SU-DHL-6 (cell line): Measurements from ENCODE around the gene TBPL2.
"Not testable (repeated sequence)": the region's sequence is repeated elsewhere in the genome, so short reads cannot be mapped to it uniquely, and the experiment has no call there.

Source experiments
- H2AFZ ChIP-seq: fragments of 200-600 bp; sonication (generic); 2 replicates; pipeline ENCODE4 v1.6.1; 2014; ENCODE audit warnings: low read depth, mild to moderate bottlenecking, moderate library complexity, mixed read lengths, antibody characterized with exemption, low read length; ENCODE audit not compliant: severe bottlenecking
- H3F3A ChIP-seq: fragments of 200-600 bp; shearing (Covaris generic); 2 replicates; pipeline ENCODE4 v1.6.0; 2016; ENCODE audit warnings: antibody characterized with exemption, mild to moderate bottlenecking; ENCODE audit not compliant: insufficient read depth
- H3K27ac ChIP-seq: fragments of 200-600 bp; sonication (generic); 2 replicates; pipeline ENCODE4 v1.5.1; 2016; ENCODE audit warnings: low read depth, mild to moderate bottlenecking, low read length, moderate library complexity, mixed read lengths
- H3K27me3 ChIP-seq: fragments of 200-600 bp; sonication (generic), shearing (Covaris generic); 2 replicates; pipeline ENCODE4 v1.6.0; 2014; ENCODE audit warnings: mild to moderate bottlenecking, low read length
- H3K36me3 ChIP-seq: fragments of 200-600 bp; sonication (generic); 2 replicates; pipeline ENCODE4 v1.6.1; 2014; ENCODE audit warnings: mild to moderate bottlenecking, low read length, mixed read lengths
- H3K4me2 ChIP-seq: fragments of 300-600, 200-600 bp; shearing (Covaris generic), sonication (generic); 2 replicates; pipeline ENCODE4 v1.6.0; 2014; ENCODE audit warnings: low read length, low read depth, mild to moderate bottlenecking; ENCODE audit not compliant: poor library complexity, severe bottlenecking
- H3K4me3 ChIP-seq: fragments of 200-600 bp; sonication (generic); 2 replicates; pipeline ENCODE4 v1.5.1; 2014; ENCODE audit warnings: antibody characterized with exemption, low read length, mild to moderate bottlenecking, mixed read lengths; ENCODE audit not compliant: insufficient read depth, poor library complexity, severe bottlenecking
- H3K79me2 ChIP-seq: fragments of 200-600 bp; sonication (generic); 2 replicates; pipeline ENCODE4 v1.6.1; 2014; ENCODE audit warnings: mild to moderate bottlenecking, low read length, moderate library complexity; ENCODE audit not compliant: insufficient read depth
- H3K9ac ChIP-seq: fragments of 200-600 bp; sonication (generic); 2 replicates; pipeline ENCODE4 v1.7.0; 2014; ENCODE audit warnings: mild to moderate bottlenecking, low read length
- H3K9me2 ChIP-seq: fragments of 200-600 bp; sonication (generic); replicated peaks from 2 replicates; pipeline ENCODE4 v1.6.1; 2014; ENCODE audit warnings: low read length; ENCODE audit not compliant: insufficient read depth
- H3K9me3 ChIP-seq: fragments of 200-600 bp; sonication (generic); 2 replicates; pipeline ENCODE4 v1.6.1; 2014; ENCODE audit warnings: low read length, mixed read lengths; ENCODE audit not compliant: insufficient read depth
- H4K20me1 ChIP-seq: fragments of 200-600 bp; sonication (generic); 2 replicates; pipeline ENCODE4 v1.6.1; 2014; ENCODE audit warnings: low read depth, mild to moderate bottlenecking, antibody characterized with exemption, low read length, moderate library complexity, mixed read lengths
- EZH2phosphoT487 ChIP-seq: fragments of 200-600 bp; sonication (generic), shearing (Covaris generic); conservative IDR thresholded peaks from 2 replicates; pipeline ENCODE4 v1.6.1; 2018; ENCODE audit warnings: mild to moderate bottlenecking, antibody characterized with exemption, low read length, moderate library complexity, mixed read lengths
- TF ChIP-seq, protein P1 (sequence below): fragments of 200-600 bp; sonication (generic); IDR thresholded peaks from one replicate; pipeline ENCODE4 v1.5.1; 2017; ENCODE audit warnings: antibody characterized with exemption, mild to moderate bottlenecking, low read length, moderate library complexity; ENCODE audit not compliant: insufficient read depth, poor library complexity, severe bottlenecking

Gene TBPL2

DNA sequence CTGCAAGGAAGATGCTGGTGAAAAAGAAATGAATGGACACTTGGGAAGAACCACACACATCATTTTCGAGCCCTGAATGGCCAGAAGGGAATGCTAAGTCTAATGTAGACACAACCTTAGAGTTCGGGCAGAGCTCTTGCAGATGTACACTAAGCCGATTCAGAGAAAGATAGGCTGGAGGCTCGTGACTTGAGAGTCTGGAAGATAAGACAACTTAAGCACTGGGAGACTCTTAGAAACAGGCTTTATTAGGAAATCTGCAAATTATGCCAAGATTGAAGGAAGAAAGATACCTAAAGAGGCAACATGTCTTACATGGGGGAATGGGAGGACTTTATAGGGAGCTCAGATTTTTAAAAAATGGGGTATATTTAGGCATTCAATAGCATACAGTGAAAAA, 13.5 kb downstream of the TBPL2 start:
- no peak overlapping the region for H2AFZ ChIP-seq
- no peaks in the 10 kb centered on the region for H3F3A ChIP-seq
- no peaks in the 10 kb centered on the region for H3K9me2 ChIP-seq
- no peaks in the 10 kb centered on the region for H3K9me3 ChIP-seq
- TF ChIP-seq, protein P1, sequence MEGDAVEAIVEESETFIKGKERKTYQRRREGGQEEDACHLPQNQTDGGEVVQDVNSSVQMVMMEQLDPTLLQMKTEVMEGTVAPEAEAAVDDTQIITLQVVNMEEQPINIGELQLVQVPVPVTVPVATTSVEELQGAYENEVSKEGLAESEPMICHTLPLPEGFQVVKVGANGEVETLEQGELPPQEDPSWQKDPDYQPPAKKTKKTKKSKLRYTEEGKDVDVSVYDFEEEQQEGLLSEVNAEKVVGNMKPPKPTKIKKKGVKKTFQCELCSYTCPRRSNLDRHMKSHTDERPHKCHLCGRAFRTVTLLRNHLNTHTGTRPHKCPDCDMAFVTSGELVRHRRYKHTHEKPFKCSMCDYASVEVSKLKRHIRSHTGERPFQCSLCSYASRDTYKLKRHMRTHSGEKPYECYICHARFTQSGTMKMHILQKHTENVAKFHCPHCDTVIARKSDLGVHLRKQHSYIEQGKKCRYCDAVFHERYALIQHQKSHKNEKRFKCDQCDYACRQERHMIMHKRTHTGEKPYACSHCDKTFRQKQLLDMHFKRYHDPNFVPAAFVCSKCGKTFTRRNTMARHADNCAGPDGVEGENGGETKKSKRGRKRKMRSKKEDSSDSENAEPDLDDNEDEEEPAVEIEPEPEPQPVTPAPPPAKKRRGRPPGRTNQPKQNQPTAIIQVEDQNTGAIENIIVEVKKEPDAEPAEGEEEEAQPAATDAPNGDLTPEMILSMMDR, result no peak
- TF ChIP-seq EZH2phosphoT487, result no peak
- H3K4me3 ChIP-seq, result no peak overlapping the region
- H3K4me2 ChIP-seq, result no peak overlapping the region
- no peaks in the 10 kb centered on the region for H3K36me3 ChIP-seq
- no peaks in the 10 kb centered on the region for H4K20me1 ChIP-seq
- H3K27ac ChIP-seq, result no peak overlapping the region
- no peaks in the 10 kb centered on the region for H3K27me3 ChIP-seq
- H3K79me2 ChIP-seq, result no peaks in the 10 kb centered on the region
- H3K9ac ChIP-seq, result no peak overlapping the region

DNA sequence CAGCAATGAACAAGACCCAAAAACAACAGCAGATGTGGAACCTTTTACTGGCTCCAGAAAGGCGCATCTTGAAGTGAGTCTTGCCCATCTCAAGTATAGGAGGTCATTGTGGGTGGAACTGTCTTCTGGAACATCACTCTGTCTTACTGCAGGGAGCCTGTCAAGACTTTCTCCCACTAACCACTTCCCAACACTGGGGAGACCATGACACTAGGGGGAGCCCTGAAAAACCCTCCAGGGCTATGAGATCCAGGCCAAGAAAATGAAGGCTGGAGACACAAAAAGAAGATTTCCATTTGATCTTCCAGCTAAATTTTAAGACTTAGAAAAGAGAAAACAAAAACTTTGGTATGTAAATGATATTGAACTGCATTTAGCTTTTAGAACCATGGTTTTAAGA, 15.3 kb downstream of the TBPL2 start:
- no peaks in the 10 kb centered on the region for H3K27me3 ChIP-seq
- H3K9me2 ChIP-seq, result no peaks in the 10 kb centered on the region
- no peaks in the 10 kb centered on the region for H3K36me3 ChIP-seq
- no peaks in the 10 kb centered on the region for H3F3A ChIP-seq
- H3K4me3 ChIP-seq, result no peak overlapping the region
- TF ChIP-seq, protein P1, result no peak
- H3K79me2 ChIP-seq, result no peaks in the 10 kb centered on the region
- H3K4me2 ChIP-seq, result no peak overlapping the region
- no peaks in the 10 kb centered on the region for H3K9me3 ChIP-seq
- no peak overlapping the region for H3K9ac ChIP-seq
- H4K20me1 ChIP-seq, result no peaks in the 10 kb centered on the region
- H2AFZ ChIP-seq, result no peak overlapping the region
- no peak overlapping the region for H3K27ac ChIP-seq

DNA sequence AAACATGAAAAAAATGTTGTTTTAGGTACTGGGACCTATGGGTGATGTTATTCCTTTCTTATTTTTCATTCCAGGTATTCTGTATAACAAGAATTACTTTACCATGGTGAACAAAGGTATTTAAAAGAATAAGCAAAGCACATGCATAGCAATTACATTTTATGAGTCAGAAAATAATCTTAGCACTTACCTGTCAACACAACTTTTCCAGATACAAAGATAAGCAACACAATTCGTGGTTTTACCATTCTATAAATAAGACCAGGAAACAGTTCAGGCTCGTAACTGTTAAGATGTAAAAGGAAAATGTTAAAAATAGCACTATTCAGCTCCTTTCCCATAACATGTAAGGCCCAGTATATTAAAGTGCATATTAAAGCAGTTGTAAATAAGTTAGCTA, 16.4 kb downstream of the TBPL2 start:
- H3K9me2 ChIP-seq, result no peaks in the 10 kb centered on the region
- H4K20me1 ChIP-seq, result no peaks in the 10 kb centered on the region
- H3F3A ChIP-seq, result no peaks in the 10 kb centered on the region
- H3K9me3 ChIP-seq, result no peaks in the 10 kb centered on the region
- no peak overlapping the region for H3K9ac ChIP-seq
- H3K79me2 ChIP-seq, result no peaks in the 10 kb centered on the region
- no peak overlapping the region for H2AFZ ChIP-seq
- no peaks in the 10 kb centered on the region for H3K27me3 ChIP-seq
- H3K27ac ChIP-seq, result no peak overlapping the region
- no peak overlapping the region for H3K4me2 ChIP-seq
- H3K4me3 ChIP-seq, result no peak overlapping the region
- H3K36me3 ChIP-seq, result no peaks in the 10 kb centered on the region
- TF ChIP-seq, protein P1, result no peak
- no peak for TF ChIP-seq EZH2phosphoT487

DNA sequence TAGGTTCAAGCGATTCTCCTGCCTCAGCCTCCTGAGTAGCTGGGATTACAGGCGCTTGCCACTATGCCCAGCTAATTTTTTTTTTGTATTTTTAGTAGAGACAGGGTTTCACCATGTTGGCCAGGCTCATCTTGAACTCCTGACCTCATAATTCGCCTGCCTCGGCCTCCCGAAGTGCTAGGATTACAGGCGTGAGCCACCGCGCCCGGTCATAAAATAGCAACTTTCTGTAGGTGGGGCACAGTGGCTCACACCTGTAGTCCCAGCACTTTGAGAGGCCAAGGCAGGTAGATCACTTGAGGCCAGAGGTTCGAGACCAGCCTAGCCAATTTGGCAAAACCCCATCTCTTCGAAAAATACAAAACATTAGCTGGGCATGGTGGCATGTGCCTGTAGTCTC, 18.1 kb downstream of the TBPL2 start:
- H3K36me3 ChIP-seq, H2AFZ ChIP-seq, H3K27me3 ChIP-seq, H3K27ac ChIP-seq, H3K9me2 ChIP-seq, H3K4me3 ChIP-seq, H3F3A ChIP-seq, H3K9ac ChIP-seq, H3K79me2 ChIP-seq, H4K20me1 ChIP-seq, H3K9me3 ChIP-seq, H3K4me2 ChIP-seq: not testable (repeated sequence)
